ENCODE measurements around the gene MAGI1.

DNA sequence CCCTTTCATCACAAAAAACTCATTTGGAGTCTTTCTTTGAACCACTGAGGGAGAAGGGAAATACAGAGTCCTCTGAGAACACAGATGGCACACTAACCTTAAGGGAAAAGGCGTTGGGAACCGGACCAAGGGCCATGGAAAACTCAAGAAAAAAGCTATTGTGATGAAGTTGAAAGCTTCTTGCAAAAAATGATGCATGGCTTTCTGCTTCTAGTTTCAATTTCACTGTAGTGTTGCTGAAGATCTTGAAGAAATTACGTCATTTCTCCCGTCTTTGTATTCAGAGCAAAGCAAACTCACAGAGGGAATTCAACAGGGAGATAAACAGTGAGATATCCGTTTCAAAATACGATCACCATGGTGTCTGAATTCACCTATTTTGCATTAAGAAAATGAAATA lies 708.6 kb downstream of the MAGI1 start:
- TF ChIP-seq POLR2A (IDR thresholded peaks at IDR 0.05) (no peak), POLR2AphosphoS5 (IDR thresholded peaks at IDR 0.05; ENCODE audit: insufficient read depth in 1 of 2, low read depth in 1 of 2) (no peak)
- TF ChIP-seq, protein P1, sequence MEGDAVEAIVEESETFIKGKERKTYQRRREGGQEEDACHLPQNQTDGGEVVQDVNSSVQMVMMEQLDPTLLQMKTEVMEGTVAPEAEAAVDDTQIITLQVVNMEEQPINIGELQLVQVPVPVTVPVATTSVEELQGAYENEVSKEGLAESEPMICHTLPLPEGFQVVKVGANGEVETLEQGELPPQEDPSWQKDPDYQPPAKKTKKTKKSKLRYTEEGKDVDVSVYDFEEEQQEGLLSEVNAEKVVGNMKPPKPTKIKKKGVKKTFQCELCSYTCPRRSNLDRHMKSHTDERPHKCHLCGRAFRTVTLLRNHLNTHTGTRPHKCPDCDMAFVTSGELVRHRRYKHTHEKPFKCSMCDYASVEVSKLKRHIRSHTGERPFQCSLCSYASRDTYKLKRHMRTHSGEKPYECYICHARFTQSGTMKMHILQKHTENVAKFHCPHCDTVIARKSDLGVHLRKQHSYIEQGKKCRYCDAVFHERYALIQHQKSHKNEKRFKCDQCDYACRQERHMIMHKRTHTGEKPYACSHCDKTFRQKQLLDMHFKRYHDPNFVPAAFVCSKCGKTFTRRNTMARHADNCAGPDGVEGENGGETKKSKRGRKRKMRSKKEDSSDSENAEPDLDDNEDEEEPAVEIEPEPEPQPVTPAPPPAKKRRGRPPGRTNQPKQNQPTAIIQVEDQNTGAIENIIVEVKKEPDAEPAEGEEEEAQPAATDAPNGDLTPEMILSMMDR (IDR thresholded peaks at IDR 0.05): no peak

All from vagina (tissue), 2 donors.